Measurements from ENCODE around the gene TGIF2. TPM values are rescaled to one million over a fixed set of nuclear protein-coding genes. Genes with fewer than 3 reads are reported as not detected.

Gene TGIF2
- total and polyA plus RNA-seq, 2 of the 13 experiments (the other 11 are each of a cell fraction or from before 2014, with no cell fraction given): 41.3 to 53.9 TPM

DNA sequence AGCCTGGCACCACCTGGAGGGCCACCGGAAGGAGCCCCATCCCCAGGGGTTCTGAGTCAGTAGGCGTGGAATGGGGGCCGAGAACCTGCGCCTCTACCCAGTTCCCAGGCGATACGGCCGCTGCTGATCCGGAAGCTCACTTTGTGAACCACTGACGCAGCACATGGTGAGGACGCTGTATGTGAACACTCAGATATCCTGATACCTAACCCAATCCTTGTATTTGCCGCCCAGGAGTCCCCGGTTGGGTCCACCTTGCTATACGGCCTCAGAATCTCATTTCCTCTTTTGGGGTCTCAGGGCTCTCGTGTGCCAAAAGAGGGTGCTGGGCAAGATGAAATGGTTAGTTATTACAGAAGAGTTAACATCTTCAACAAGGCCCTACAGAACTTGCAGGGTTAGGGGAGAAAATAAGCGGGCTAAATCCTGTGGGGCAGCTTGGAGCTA, 31.6 kb downstream of the TGIF2 start (continued):
- TF ChIP-seq ZNF33A (CRISPR knock-in tag; IDR thresholded peaks at IDR 0.05; ENCODE audit: borderline replicate concordance) (peak; percentile 96; the same call in 1 of the 2 replicates), ZSCAN9 (CRISPR knock-in tag; IDR thresholded peaks at IDR 0.05; ENCODE audit: borderline replicate concordance) (no peak), ZNF775 (CRISPR knock-in tag; IDR thresholded peaks at IDR 0.05; ENCODE audit: borderline replicate concordance) (0 out of 2 replicates have a peak, but pooled peaks have one; percentile 23), PAWR (CRISPR knock-in tag; IDR thresholded peaks at IDR 0.05; ENCODE audit: borderline replicate concordance) (no peak), ELF3 (CRISPR knock-in tag; IDR thresholded peaks at IDR 0.05) (no peak), PAX8 (CRISPR knock-in tag; IDR thresholded peaks at IDR 0.05; ENCODE audit: borderline replicate concordance) (no peak), TEAD3 (CRISPR knock-in tag; optimal IDR thresholded peaks at IDR 0.05; ENCODE audit: borderline replicate concordance) (no peak), ZNF747 (CRISPR knock-in tag; IDR thresholded peaks at IDR 0.05; ENCODE audit: borderline replicate concordance) (0 out of 2 replicates have a peak, but pooled peaks have one; percentile 69), CBX2 (IDR thresholded peaks at IDR 0.05; ENCODE audit: low read depth, low read length) (no peak), CBX2 (CRISPR knock-in tag; IDR thresholded peaks at IDR 0.05; ENCODE audit: low read depth) (no peak), TAF15 (IDR thresholded peaks at IDR 0.05; ENCODE audit: low read depth, low read length, poor library complexity, severe bottlenecking) (no peak), NFKB2 (CRISPR knock-in tag; IDR thresholded peaks at IDR 0.05; ENCODE audit: borderline replicate concordance) (no peak), ZNF430 (CRISPR knock-in tag; IDR thresholded peaks at IDR 0.05) (peak; percentile 85), ZNF780A (CRISPR knock-in tag; IDR thresholded peaks at IDR 0.05) (no peak), ZNF670 (CRISPR knock-in tag; IDR thresholded peaks at IDR 0.05; ENCODE audit: borderline replicate concordance) (no peak; the same call in 1 of the 2 replicates), PITX1 (CRISPR knock-in tag; IDR thresholded peaks at IDR 0.05) (no peak), ZNF556 (CRISPR knock-in tag; IDR thresholded peaks at IDR 0.05; ENCODE audit: borderline replicate concordance) (no peak), ZMYM3 (CRISPR knock-in tag; IDR thresholded peaks at IDR 0.05) (no peak)
- TF ChIP-seq, protein P1, sequence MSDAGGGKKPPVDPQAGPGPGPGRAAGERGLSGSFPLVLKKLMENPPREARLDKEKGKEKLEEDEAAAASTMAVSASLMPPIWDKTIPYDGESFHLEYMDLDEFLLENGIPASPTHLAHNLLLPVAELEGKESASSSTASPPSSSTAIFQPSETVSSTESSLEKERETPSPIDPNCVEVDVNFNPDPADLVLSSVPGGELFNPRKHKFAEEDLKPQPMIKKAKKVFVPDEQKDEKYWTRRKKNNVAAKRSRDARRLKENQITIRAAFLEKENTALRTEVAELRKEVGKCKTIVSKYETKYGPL (CRISPR knock-in tag; IDR thresholded peaks at IDR 0.05): 0 out of 2 replicates have a peak, but pooled peaks have one; percentile 38
- TF ChIP-seq, protein P2, sequence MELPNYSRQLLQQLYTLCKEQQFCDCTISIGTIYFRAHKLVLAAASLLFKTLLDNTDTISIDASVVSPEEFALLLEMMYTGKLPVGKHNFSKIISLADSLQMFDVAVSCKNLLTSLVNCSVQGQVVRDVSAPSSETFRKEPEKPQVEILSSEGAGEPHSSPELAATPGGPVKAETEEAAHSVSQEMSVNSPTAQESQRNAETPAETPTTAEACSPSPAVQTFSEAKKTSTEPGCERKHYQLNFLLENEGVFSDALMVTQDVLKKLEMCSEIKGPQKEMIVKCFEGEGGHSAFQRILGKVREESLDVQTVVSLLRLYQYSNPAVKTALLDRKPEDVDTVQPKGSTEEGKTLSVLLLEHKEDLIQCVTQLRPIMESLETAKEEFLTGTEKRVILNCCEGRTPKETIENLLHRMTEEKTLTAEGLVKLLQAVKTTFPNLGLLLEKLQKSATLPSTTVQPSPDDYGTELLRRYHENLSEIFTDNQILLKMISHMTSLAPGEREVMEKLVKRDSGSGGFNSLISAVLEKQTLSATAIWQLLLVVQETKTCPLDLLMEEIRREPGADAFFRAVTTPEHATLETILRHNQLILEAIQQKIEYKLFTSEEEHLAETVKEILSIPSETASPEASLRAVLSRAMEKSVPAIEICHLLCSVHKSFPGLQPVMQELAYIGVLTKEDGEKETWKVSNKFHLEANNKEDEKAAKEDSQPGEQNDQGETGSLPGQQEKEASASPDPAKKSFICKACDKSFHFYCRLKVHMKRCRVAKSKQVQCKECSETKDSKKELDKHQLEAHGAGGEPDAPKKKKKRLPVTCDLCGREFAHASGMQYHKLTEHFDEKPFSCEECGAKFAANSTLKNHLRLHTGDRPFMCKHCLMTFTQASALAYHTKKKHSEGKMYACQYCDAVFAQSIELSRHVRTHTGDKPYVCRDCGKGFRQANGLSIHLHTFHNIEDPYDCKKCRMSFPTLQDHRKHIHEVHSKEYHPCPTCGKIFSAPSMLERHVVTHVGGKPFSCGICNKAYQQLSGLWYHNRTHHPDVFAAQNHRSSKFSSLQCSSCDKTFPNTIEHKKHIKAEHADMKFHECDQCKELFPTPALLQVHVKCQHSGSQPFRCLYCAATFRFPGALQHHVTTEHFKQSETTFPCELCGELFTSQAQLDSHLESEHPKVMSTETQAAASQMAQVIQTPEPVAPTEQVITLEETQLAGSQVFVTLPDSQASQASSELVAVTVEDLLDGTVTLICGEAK (IDR thresholded peaks at IDR 0.05): no peak
- TF ChIP-seq, protein P2 (CRISPR knock-in tag; IDR thresholded peaks at IDR 0.05): no peak; the same call in 1 of the 2 replicates
